ENCODE results near the gene TCN2. TPM values are rescaled to one million over a fixed set of nuclear protein-coding genes. Genes with fewer than 3 reads are reported as not detected.
"Not testable (repeated sequence)": the region's sequence is repeated elsewhere in the genome, so short reads cannot be mapped to it uniquely, and the experiment has no call there.

The TCN2 gene
- total and polyA plus RNA-seq, 4 experiments from 2014 or later, result 0.93 to 2.3 (median 1.2) TPM

DNA sequence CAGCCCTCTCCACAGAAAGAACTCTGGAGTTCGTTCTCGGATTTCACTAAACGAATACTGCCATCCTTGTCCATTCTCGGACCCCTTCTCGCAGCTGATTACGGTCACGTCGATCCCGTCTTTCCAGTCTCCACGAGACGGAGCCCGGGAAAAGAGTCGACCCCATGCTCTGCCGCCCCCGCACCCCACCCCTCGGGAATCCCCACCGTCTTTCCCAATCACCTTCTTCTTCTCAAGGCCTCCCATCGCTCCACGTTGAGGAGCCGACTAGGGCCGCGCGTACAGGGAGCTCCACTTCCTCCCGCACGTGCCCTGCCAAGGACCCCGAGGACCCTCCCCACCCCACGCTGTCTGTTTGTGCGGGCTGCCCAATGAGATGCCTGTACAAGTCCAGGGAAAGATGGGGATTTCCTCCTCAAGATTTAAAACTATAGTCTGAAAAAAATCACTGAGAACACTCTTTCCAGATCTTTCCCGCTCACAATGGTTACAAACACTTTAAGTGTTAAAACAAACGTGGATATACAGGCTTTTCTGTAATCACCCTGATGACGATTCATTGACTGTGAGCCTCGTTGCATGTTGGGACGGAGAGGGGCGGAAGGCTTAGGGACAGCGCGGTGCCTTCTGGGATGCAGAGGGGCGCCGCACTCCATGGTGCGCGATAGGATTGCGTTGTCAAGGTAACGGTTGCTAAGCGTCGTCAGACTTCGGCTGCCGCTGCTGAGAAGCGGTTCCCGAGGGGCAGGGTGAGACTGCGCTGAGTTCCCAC is 15.2 kb upstream of the TCN2 start, which contains the start of gene PES1:
TSS of gene PES1 (minus strand) at position 323 of the 772 bp plus-strand sequence. CDS start at position 246, 77 bp downstream.
- intact Hi-C loops (cut with micrococcal nuclease), result loop anchor here (1.0 to 5.0 kb wide), 6 partner anchors 44 to 1886 kb away; partner anchors contain the start of genes DUSP18, NF2, SLC35E4 and TUG1
- Histone ChIP-seq H3K9me3 (ENCODE audit: control insufficient read depth in 1 of 2, low read length in 2 of 2) (no peaks in the 10 kb centered on the region), H3K36me3 (ENCODE audit: insufficient read depth, low read length) (peaks cover 16% of the 10 kb centered on the region), H3K27ac (ENCODE audit: low read depth, low read length) (peak within 1 kb of the TSS; percentile 78), H3K27me3 (ENCODE audit: insufficient read depth, low read length) (no peaks in the 10 kb centered on the region), H3K4me3 (ENCODE audit: low read length in 2 of 2) (peak within 1 kb of the TSS; percentile 50 to 99), H3K4me1 (ENCODE audit: insufficient read depth, low read length) (peaks cover 22% of the 10 kb centered on the region)
- ChIA-PET CTCF (ENCODE audit: partially characterized antibody) (interaction anchor here (0.8 to 1.9 kb wide), 7 partner anchors 10 to 328 kb away, joined by 3 to 7 read pairs (median 3); partner anchors contain the start of gene TCN2), POLR2A (ENCODE audit: partially characterized antibody) (interaction anchor here (0.6 to 2.4 kb wide), 9 partner anchors 15 to 1039 kb away, joined by 3 to 19 read pairs (median 4); partner anchors contain the start of genes GAL3ST1, MORC2, SLC35E4 and TCN2)
- Mint-ChIP-seq H3K4me3 (no peak within 1 kb of the TSS), H3K4me1 (peaks cover 0 to 10% (median 3%) of the 10 kb centered on the region in 4 donors), H3K36me3 (peaks cover 24 to 30% of the 10 kb centered on the region in 2 donors), H3K27ac (peak within 1 kb of the TSS in 1 of 7 donors; percentile 82), H3K9me3 (no peaks in the 10 kb centered on the region), H3K27me3 (peaks cover 3 to 7% of the 10 kb centered on the region in 2 donors)
- DNase-seq, result peak; percentile 96 to 98 (median 97)

DNA sequence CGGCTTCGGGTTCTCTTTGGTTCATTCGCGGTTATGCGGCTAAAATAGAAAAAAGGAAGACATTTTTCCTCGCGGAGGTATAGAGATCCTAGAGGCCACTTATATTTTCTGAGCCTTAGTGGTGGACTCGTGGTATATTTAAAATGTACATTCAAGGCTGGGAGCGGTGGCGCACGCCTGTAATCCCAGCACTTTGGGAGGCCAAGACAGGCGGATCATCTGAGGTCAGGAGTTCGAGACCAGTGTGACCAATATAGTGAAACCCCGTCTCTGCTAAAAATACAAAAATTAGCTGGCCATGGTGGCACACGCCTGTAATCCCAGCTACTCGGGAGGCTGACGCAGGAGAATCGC is 14.6 kb upstream of the TCN2 start:
- peaks cover 0 to 10% (median 3%) of the 10 kb centered on the region in 4 donors for H3K4me1 Mint-ChIP-seq
- ChIA-PET CTCF (ENCODE audit: partially characterized antibody) (interaction anchor here (1.0 to 1.9 kb wide), 4 partner anchors 12 to 42 kb away, joined by 3 to 7 read pairs (median 4); partner anchors contain the start of gene TCN2), POLR2A (ENCODE audit: partially characterized antibody) (interaction anchor here (1.0 to 2.4 kb wide), 4 partner anchors 14 to 376 kb away, joined by 3 to 19 read pairs (median 4); partner anchors contain the start of genes MORC2, TCN2 and TUG1)
- H3K4me1 ChIP-seq (ENCODE audit: insufficient read depth, low read length), result peaks cover 22% of the 10 kb centered on the region
- not testable (repeated sequence) for H3K27ac ChIP-seq (ENCODE audit: low read depth, low read length); H3K27me3 ChIP-seq (ENCODE audit: insufficient read depth, low read length); H3K9me3 ChIP-seq (ENCODE audit: control insufficient read depth in 1 of 2, low read length in 2 of 2); H3K4me3 ChIP-seq (ENCODE audit: low read length in 2 of 2); H3K27ac Mint-ChIP-seq; H3K9me3 Mint-ChIP-seq; H3K4me3 Mint-ChIP-seq; DNase-seq; H3K27me3 Mint-ChIP-seq
- intact Hi-C loops (cut with micrococcal nuclease), result loop anchor here (1.0 to 5.0 kb wide), 4 partner anchors 43 to 1885 kb away; partner anchors contain the start of genes NF2, SLC35E4 and TUG1
- peaks cover 11% of the 10 kb centered on the region for H3K36me3 ChIP-seq (ENCODE audit: insufficient read depth, low read length)
- H3K36me3 Mint-ChIP-seq, result peaks cover 19 to 26% of the 10 kb centered on the region in 2 donors

DNA sequence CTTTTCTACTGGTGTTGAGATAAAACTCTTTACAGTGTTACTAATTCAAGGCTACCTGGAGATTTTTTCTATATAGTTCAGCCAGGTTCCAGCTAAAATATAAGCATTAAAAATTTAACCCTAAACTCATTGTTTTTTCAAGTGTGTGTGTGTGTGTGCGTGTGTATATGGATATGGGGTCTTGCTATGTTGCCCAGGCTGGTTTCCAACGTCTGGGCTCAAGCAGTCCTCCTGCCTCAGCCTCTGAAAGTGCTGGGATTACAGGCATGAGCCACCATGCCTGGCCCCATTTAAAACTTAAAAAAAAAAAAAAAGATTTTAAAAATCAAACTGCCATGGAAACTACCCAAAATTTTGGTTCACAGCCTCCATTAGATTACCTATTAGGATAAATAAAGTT is 10.8 kb upstream of the TCN2 start:
- H3K4me3 Mint-ChIP-seq, result no peak overlapping the region
- no peaks in the 10 kb centered on the region for H3K9me3 Mint-ChIP-seq
- ChIA-PET POLR2A (ENCODE audit: partially characterized antibody) (interaction anchor here (0.6 kb wide), 2 partner anchors 9 to 672 kb away, joined by 3 read pairs; no protein-coding TSS in a partner anchor), CTCF (ENCODE audit: partially characterized antibody) (interaction anchor here (1.4 kb wide), 1 partner anchor 10 kb away, joined by 6 read pairs; no protein-coding TSS in a partner anchor)
- no peaks in the 10 kb centered on the region for H3K27me3 ChIP-seq (ENCODE audit: insufficient read depth, low read length)
- no peaks in the 10 kb centered on the region for H3K9me3 ChIP-seq (ENCODE audit: control insufficient read depth in 1 of 2, low read length in 2 of 2)
- no peak for DNase-seq
- no peak overlapping the region for H3K27ac Mint-ChIP-seq
- peaks cover 6 to 7% of the 10 kb centered on the region in 2 donors for H3K27me3 Mint-ChIP-seq
- intact Hi-C loops (cut with micrococcal nuclease), result no loop called here
- H3K4me1 Mint-ChIP-seq, result peaks cover 0 to 2% (median 0%) of the 10 kb centered on the region in 4 donors
- no peaks in the 10 kb centered on the region for H3K36me3 Mint-ChIP-seq
- no peaks in the 10 kb centered on the region for H3K36me3 ChIP-seq (ENCODE audit: insufficient read depth, low read length)
- H3K4me1 ChIP-seq (ENCODE audit: insufficient read depth, low read length), result peaks cover 7% of the 10 kb centered on the region
- H3K4me3 ChIP-seq (ENCODE audit: low read length in 2 of 2), result no peak overlapping the region
- H3K27ac ChIP-seq (ENCODE audit: low read depth, low read length), result no peak overlapping the region

- H3K27me3 ChIP-seq (ENCODE audit: insufficient read depth, low read length), result no peaks in the 10 kb centered on the region
- no peaks in the 10 kb centered on the region for H3K9me3 Mint-ChIP-seq
- intact Hi-C loops (cut with micrococcal nuclease), result no loop called here
Measured at GRCh38 chr22:30596886-30597285, 10.1 kb upstream of the TCN2 start.

DNA sequence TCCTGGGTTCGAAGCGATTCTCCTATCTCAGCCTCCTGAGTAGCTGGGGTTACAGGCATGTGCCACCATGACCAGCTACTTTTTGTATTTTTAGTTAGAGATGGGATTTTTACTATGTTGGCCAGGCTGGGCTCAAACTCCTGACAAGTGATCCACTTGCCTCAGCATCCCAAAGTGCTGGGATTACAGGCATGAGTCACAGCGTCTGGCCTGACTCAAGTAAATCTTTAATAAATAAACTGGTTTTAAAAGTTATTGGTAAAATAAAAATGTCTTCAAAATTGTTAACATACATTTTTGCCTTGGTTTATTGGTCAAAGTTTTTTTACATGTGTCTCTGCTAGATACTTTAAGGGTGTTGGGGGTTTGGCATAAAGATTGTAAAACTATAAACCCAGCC is 8.0 kb upstream of the TCN2 start:
- CTCF ChIA-PET (ENCODE audit: partially characterized antibody), result no interaction called here
- Histone ChIP-seq H3K4me1 (ENCODE audit: insufficient read depth, low read length) (no peaks in the 10 kb centered on the region), H3K36me3 (ENCODE audit: insufficient read depth, low read length) (no peaks in the 10 kb centered on the region), H3K9me3 (ENCODE audit: control insufficient read depth in 1 of 2, low read length in 2 of 2) (no peaks in the 10 kb centered on the region), H3K27me3 (ENCODE audit: insufficient read depth, low read length) (no peaks in the 10 kb centered on the region), H3K4me3 (ENCODE audit: low read length in 2 of 2) (no peak overlapping the region), H3K27ac (ENCODE audit: low read depth, low read length) (no peak overlapping the region)
- POLR2A ChIA-PET (ENCODE audit: partially characterized antibody), result no interaction called here
- DNase-seq, result no peak
- Mint-ChIP-seq H3K4me1 (peaks cover 0 to 3% (median 1%) of the 10 kb centered on the region in 4 donors), H3K27me3 (peaks cover 4 to 5% of the 10 kb centered on the region in 2 donors), H3K36me3 (no peaks in the 10 kb centered on the region), H3K4me3 (no peak overlapping the region), H3K9me3 (no peaks in the 10 kb centered on the region), H3K27ac (no peak overlapping the region)
- intact Hi-C loops (cut with micrococcal nuclease), result no loop called here

More at GRCh38 chr22:30596886-30597285, 10.1 kb upstream of the TCN2 start:
- POLR2A ChIA-PET (ENCODE audit: partially characterized antibody), result no interaction called here
- Mint-ChIP-seq H3K27ac (no peak overlapping the region), H3K36me3 (no peaks in the 10 kb centered on the region), H3K4me3 (no peak overlapping the region), H3K4me1 (peaks cover 0 to 2% (median 0%) of the 10 kb centered on the region in 4 donors), H3K27me3 (peaks cover 6 to 7% of the 10 kb centered on the region in 2 donors)
- H3K4me1 ChIP-seq (ENCODE audit: insufficient read depth, low read length), result peaks cover 4% of the 10 kb centered on the region
- CTCF ChIA-PET (ENCODE audit: partially characterized antibody), result interaction anchor here (0.7 kb wide), 1 partner anchor 9 kb away, joined by 3 read pairs; no protein-coding TSS in a partner anchor
- DNase-seq, result no peak
- H3K36me3 ChIP-seq (ENCODE audit: insufficient read depth, low read length), result no peaks in the 10 kb centered on the region
- no peaks in the 10 kb centered on the region for H3K9me3 ChIP-seq (ENCODE audit: control insufficient read depth in 1 of 2, low read length in 2 of 2)
- H3K27ac ChIP-seq (ENCODE audit: low read depth, low read length), result no peak overlapping the region
- H3K4me3 ChIP-seq (ENCODE audit: low read length in 2 of 2), result no peak overlapping the region

- ChIA-PET CTCF (ENCODE audit: partially characterized antibody) (interaction anchor here (1.0 to 1.2 kb wide), 2 partner anchors 32 to 39 kb away, joined by 3 to 4 read pairs; no protein-coding TSS in a partner anchor), POLR2A (ENCODE audit: partially characterized antibody) (no interaction called here)
- Mint-ChIP-seq H3K27ac (no peak overlapping the region), H3K27me3 (peaks cover 2 to 3% of the 10 kb centered on the region in 2 donors), H3K9me3 (no peaks in the 10 kb centered on the region), H3K4me3 (no peak overlapping the region), H3K36me3 (no peaks in the 10 kb centered on the region), H3K4me1 (peaks cover 6 to 9% (median 8%) of the 10 kb centered on the region in 4 donors)
- no peak for DNase-seq
- H3K9me3 ChIP-seq (ENCODE audit: control insufficient read depth in 1 of 2, low read length in 2 of 2), result no peaks in the 10 kb centered on the region
- H3K4me1 ChIP-seq (ENCODE audit: insufficient read depth, low read length), result peaks cover 4% of the 10 kb centered on the region
- H3K27ac ChIP-seq (ENCODE audit: low read depth, low read length), result no peak overlapping the region
- no peaks in the 10 kb centered on the region for H3K36me3 ChIP-seq (ENCODE audit: insufficient read depth, low read length)
- no peak overlapping the region for H3K4me3 ChIP-seq (ENCODE audit: low read length in 2 of 2)
- no peaks in the 10 kb centered on the region for H3K27me3 ChIP-seq (ENCODE audit: insufficient read depth, low read length)
- intact Hi-C loops (cut with micrococcal nuclease), result no loop called here
Measured at GRCh38 chr22:30600921-30601320, 6.1 kb upstream of the TCN2 start.

DNA sequence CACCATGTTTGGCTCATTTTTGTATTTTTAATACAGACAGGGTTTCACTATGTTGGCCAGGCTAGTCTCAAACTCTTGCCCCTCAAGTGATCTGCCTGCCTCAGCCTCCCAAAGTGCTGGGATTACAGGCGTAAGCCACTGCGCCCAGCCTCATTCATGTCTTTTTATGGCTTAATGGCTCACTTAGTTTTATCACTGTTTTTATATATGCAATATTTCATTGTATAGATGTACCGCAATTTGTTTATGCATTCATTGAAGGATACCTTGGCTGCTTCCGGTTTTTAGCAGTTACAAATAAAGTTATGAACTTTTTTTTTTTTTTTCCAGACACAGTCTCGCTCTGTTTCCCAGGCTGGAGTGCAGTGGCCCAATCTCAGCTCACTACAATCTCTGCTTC is 5.5 kb upstream of the TCN2 start:
- intact Hi-C loops (cut with micrococcal nuclease), result no loop called here
- no peaks in the 10 kb centered on the region for H3K36me3 ChIP-seq (ENCODE audit: insufficient read depth, low read length)
- ChIA-PET POLR2A (ENCODE audit: partially characterized antibody) (no interaction called here), CTCF (ENCODE audit: partially characterized antibody) (interaction anchor here (1.0 kb wide), 2 partner anchors 10 to 32 kb away, joined by 3 to 4 read pairs; partner anchors contain the start of gene PES1)
- H3K27ac Mint-ChIP-seq, result no peak overlapping the region
- H3K36me3 Mint-ChIP-seq, result no peaks in the 10 kb centered on the region
- no peaks in the 10 kb centered on the region for H3K27me3 ChIP-seq (ENCODE audit: insufficient read depth, low read length)
- peaks cover 9% of the 10 kb centered on the region for H3K4me1 ChIP-seq (ENCODE audit: insufficient read depth, low read length)
- H3K4me3 ChIP-seq (ENCODE audit: low read length in 2 of 2), result no peak overlapping the region
- no peak overlapping the region for H3K27ac ChIP-seq (ENCODE audit: low read depth, low read length)
- H3K4me1 Mint-ChIP-seq, result peaks cover 6 to 14% (median 10%) of the 10 kb centered on the region in 4 donors
- H3K27me3 Mint-ChIP-seq, result peaks cover 0 to 3% of the 10 kb centered on the region in 2 donors
- no peak for DNase-seq
- H3K9me3 Mint-ChIP-seq, result no peaks in the 10 kb centered on the region
- no peaks in the 10 kb centered on the region for H3K9me3 ChIP-seq (ENCODE audit: control insufficient read depth in 1 of 2, low read length in 2 of 2)
- no peak overlapping the region for H3K4me3 Mint-ChIP-seq
